Femur (tissue), 1 donor: Measurements from ENCODE around the gene GSTO1.

Source experiments
- DNase-seq: peaks from one replicate; pipeline ENCODE4 v3.0.0-alpha.2; 2017

The GSTO1 gene

GRCh38 chr10:104277785-104278184 lies 23.1 kb downstream of the GSTO1 start:
- no peak for DNase-seq

DNA sequence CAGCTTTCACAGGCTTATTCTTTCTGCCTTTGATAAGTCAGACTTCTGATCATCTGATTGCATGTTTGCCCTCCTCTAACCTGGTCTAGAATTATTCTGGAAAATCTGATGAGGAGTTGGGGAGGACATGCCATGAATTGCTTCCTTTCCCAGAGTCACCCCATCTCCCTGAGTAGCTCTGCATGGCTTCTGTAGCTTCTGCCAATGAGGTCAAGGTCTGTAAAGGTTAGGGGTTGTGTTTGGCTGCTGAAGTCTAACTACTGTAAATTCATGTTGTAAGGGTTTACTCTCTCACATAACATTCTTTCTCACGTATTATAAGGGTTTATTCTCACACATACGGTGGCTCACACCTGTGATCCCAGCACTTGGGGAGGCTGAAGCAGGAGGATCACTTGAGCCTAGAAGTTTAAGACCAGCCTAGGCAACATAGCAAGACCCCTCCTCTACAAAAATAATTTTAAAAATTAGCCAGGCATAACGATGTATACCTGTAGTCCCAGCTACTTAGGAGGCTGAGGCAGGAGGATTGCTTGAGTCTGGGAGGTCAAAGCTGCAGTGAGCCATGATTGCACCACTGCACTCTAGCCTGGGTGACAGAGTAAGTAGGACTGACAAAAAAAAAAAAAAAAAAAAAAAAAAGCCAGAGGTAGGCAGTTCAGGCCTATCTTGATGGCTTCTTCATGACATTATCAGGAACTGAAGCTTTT lies 25.0 kb downstream of the GSTO1 start:
- no peak for DNase-seq

- no peak for DNase-seq
Measured at GRCh38 chr10:104281694-104282093, 27.0 kb downstream of the GSTO1 start.

- DNase-seq, result no peak
Measured at GRCh38 chr10:104284846-104285245, 30.2 kb downstream of the GSTO1 start.

GRCh38 chr10:104286939-104287338 lies 32.2 kb downstream of the GSTO1 start:
- DNase-seq, result no peak

- DNase-seq, result no peak
Measured at GRCh38 chr10:104288355-104288754, 33.7 kb downstream of the GSTO1 start.

- peak; percentile 92 for DNase-seq
Measured at GRCh38 chr10:104291439-104291951, 36.8 kb downstream of the GSTO1 start.

GRCh38 chr10:104293011-104293410 lies 38.3 kb downstream of the GSTO1 start:
- DNase-seq, result no peak

- DNase-seq, result no peak
Measured at GRCh38 chr10:104293781-104294321, 39.2 kb downstream of the GSTO1 start.

DNA sequence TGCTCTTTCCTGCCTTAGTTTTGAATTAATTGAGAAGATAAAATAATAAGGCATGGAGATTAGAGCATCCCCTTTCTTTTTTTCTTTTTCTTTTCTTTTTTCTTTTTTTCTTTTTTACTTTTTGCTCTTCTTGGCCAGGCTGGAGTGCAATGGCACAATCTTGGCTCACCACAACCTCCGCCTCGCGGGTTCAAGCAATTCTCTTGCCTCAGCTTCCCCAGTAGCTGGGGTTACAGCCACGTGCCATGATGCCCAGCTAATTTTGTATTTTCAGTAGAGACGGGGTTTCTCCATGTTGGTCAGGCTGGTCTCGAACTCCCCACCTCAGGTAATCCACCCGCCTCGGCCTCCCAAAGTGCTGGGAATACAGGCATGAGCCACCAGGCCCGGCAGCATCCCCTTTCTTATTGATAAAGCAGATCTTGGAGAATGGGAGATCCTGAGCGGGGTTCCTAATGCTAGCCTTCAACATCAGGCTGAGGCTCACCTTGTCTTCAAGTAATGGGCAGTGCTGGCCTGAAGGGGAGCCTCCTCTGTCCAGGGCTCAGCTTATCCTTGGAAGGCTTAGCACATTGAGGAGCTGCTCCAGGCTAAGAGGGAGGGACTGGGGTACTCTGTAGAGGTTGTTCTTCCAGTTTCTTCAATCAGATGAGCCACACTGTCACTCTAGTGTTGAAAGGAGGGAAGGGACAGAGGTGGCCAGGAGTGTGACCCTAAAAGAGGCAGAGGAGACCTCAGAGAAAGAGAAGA lies 42.2 kb downstream of the GSTO1 start:
- no peak for DNase-seq

GRCh38 chr10:104297697-104298660 lies 43.3 kb downstream of the GSTO1 start:
- DNase-seq, result no peak

DNA sequence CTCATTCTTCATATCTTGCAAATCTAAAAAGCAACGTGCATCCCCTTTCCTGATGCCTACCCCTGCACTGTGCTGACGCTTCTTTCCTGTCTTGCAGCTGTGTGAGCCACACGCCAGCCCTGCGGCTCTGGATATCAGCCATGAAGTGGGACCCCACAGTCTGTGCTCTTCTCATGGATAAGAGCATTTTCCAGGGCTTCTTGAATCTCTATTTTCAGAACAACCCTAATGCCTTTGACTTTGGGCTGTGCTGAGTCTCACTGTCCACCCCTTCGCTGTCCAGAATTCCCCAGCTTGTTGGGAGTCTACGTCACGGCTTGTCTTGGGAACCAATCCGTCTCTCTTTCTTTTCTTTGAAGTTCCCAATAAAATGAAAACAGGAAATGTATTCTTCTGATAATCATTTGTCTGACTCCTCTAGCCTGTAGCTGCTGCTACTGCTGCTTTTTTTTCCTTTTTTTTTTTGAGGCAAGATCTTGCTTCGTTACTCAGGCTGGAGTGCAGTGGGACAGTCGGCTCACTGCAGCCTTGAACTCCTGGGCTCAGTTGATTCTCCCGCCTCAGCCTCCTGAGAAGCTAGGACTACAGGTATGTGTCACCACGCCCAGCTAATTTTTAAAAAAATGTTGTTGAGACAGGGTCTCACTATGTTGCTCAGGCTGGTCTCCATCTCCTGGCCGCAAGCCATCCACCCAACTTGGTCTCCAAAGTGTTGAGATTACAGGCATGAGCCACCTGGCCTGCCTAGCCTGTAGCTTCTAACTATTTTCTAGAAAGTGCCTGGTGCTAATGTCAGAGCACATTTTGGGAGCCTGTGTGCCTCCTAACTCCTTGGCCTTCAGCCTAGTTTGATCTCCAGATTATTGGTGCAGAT lies 44.6 kb downstream of the GSTO1 start:
- peak; percentile 44 for DNase-seq

DNA sequence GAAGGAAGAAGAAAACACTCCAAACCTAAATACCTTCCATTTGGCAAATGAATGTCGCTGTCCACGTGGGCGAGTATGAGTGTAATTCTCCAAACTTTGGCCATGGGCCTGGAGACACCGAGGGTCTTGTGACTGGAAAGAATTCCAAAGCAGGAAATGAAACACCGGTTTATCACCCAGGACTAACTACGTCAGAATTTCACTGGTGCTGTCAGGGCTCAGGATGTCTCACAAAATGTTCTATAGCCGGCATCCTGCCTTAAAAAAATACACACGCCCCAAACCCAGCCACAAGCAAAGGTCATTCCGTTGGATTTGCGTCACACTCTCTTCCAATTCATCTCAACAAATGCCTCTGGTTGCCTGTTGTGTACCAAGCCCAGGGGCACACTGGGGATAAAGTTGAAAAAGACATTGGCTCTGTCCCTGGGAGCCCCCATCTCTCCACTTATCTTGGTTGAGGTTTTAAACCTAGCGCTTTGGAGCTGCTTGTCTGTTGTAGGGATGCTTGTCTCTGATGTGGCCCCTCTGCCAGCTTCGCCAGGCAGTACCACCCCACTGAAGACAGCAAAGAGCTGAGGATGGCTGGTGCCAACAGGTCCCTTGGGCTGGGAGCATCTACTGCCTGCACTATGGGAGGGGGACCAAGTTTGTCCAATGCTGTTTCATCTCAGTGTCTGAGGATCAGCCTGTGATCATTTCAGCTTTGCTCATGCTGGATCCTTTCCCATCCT lies 45.5 kb downstream of the GSTO1 start:
- peak; percentile 72 for DNase-seq

GRCh38 chr10:104300736-104301292 lies 46.1 kb downstream of the GSTO1 start:
- DNase-seq, result peak; percentile 85

DNA sequence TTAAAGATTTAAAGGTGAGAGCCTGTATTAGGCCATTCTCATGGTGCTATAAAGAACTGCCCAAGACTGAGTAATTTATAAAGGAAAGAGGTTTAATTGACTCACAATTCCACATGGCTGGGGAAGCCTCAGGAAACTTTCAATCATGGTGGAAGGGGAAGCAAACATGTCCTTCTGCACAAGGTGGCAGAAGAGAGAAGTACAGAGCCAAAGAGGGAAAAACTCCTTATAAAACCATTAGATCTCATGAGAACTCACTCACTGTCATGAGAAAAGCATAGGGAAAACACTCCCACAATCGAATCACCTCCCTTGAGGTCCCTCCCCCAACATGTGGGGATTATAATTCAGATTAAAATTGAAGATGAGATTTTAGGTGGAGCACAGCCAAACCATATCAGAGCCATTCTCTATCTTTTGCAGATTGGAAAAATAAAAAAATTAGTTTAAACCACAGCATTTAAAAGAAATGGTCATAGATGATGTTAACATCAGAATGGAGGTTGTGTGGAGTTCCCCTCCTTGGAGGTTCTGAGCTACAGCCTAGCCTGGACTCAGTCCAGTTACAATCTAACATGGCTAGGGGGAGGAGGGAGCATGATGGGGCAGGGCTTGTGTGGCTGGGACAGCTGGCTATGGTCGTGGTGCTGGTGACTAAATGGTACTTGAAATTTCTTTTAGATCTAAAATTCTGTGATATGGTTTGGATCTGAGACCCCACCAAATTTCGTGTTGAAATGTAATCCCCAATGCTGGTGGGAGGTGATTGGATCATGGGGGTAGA lies 47.4 kb downstream of the GSTO1 start:
- DNase-seq, result no peak

DNA sequence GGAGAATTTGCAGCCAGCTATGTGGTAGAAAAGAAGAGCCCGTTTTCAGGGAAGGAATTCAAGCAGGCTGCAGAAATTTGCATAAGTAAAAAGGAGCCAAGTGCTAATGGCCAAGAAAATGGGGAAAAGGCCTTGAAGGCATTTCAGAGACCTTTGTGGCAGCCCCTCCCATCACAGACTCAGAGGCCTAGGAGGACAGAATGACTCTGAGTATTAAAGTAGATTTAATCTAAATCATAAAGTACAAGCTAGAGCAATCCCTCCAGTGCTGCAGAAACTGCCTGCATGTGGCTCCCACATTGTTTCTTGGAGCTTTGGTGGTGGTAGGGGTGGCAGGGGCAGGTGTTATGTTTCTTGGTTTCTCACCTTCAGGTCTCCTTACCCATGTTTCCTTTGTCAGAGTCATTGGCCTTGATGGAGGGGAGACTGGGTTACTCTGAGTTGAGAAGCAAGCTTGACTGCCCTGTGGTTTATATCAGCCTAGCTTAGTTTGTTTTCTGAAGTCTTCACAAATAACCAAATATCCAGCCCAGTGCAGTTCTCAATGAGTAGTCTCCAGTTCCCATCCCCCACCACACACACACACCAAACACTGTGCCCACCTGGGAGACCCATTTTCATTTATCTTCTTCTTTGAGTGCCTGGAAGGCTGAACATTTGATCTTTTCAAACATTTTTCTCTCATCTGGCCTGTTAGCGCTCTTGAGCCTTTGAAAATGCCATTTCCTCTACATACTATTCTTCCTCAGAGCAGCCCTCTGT lies 49.1 kb downstream of the GSTO1 start:
- no peak for DNase-seq

DNA sequence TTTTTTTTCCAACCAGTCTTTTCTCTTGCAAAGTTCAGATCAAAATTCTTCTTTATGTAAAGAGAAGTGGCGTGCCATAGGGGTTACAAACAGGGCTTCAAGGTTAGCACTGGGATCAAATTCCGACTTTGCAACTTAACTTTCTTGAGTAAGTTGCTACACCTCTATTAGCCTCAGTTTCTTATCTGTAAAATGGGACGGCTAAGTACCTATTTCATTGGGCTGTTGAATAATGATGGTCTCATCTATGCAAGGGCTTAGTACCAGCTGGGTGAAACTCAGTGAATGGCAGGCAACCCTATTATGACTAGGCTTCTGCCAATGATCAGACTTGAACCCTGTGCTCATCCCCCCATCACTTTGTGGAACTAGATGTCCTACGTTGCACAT lies 49.7 kb downstream of the GSTO1 start:
- no peak for DNase-seq

DNA sequence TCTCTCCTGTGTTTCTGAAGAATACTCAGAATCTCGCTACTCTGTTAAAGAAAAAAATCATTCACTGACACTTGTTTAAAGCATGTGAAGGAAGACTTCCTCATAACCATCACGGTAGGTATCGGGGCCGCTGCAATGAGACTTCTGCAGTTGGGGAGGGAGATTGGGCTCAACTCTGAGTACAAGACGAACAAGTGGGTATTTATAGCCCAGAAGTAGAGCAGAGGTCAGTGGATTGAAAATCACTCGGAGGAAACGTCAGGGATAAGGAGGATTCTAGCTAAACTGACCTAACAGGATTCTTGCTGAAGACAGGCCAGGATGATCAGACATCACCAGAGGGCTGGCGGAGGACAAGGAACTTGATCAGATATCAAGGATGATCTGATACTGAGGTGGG lies 50.2 kb downstream of the GSTO1 start:
- DNase-seq, result no peak

- no peak for DNase-seq
Measured at GRCh38 chr10:104306897-104307296, 52.2 kb downstream of the GSTO1 start.
